Hematopoietic multipotent progenitor cell treated with erythropoietin and hydrocortisone succinate and interleukin-3 and kit ligand, for 8 days (in vitro differentiated cells): Measurements from ENCODE around the gene PURA.

ENCODE experiments used
- DNase-seq: peaks from one replicate; pipeline ENCODE4 v3.0.0-alpha.2; 2015

Gene PURA

GRCh38 chr5:140165101-140165922 is 51.4 kb downstream of the PURA start:
- DNase-seq, result no peak

- DNase-seq, result no peak
Observed at GRCh38 chr5:140165923-140166270, 52.0 kb downstream of the PURA start.

- DNase-seq, result no peak
Observed at GRCh38 chr5:140166911-140167310, 53.0 kb downstream of the PURA start.

GRCh38 chr5:140168371-140168770 is 54.5 kb downstream of the PURA start:
- no peak for DNase-seq

GRCh38 chr5:140169410-140169809 is 55.5 kb downstream of the PURA start:
- no peak for DNase-seq

GRCh38 chr5:140172483-140172882 is 58.6 kb downstream of the PURA start:
- no peak for DNase-seq

- DNase-seq, result no peak
Observed at GRCh38 chr5:140174014-140174413, 60.1 kb downstream of the PURA start.

GRCh38 chr5:140174465-140175366 is 60.8 kb downstream of the PURA start, which contains the start of gene CYSTM1:
Gene CYSTM1 (plus strand): TSS chr5:140175188. CDS start chr5:140194466, 19,278 bp downstream.
- DNase-seq, result peak; percentile 90
